H1 (cell line): Measurements from ENCODE around the gene DTWD2. TPM values are rescaled to one million over a fixed set of nuclear protein-coding genes. Genes with fewer than 3 reads are reported as not detected.

Experiments
- CTCF ChIA-PET: fragments of 300-600 bp; sonication (Branson Sonifier 250); formaldehyde crosslinking; loops from one replicate; lab custom pipeline; 2021; ENCODE audit not compliant: partially characterized antibody; lab: Charles Lee
- POLR2A ChIA-PET: fragments of 300-600 bp; sonication (Branson Sonifier 250); formaldehyde crosslinking; loops from one replicate; lab custom pipeline; 2021; ENCODE audit warnings: inconsistent platforms; ENCODE audit not compliant: partially characterized antibody; lab: Charles Lee
- DNase-seq, 2 experiments: peaks; one replicate each; pipeline versions ENCODE4 v3.0.0 to v3.0.0-alpha.2; 2010 to 2022; ENCODE audit warnings: low spot score in 2 of 2, low read depth in 1 of 2, mixed read lengths in 1 of 2
- FAIRE-seq: peaks from 2 replicates; lab custom pipeline; 2011; peaks lifted over from hg19 to GRCh38; lab: Jason Lieb, UNC
- H2AFZ ChIP-seq: 2 replicates; pipeline ENCODE4 v1.8.1; 2012; ENCODE audit warnings: low read length, inconsistent platforms
- H2AK5ac ChIP-seq: 2 replicates; pipeline ENCODE4 v1.6.1; 2013; ENCODE audit warnings: low read depth, low read length
- H2BK120ac ChIP-seq: replicated peaks from 2 replicates; pipeline ENCODE3; 2013; ENCODE audit warnings: low read depth, low read length, inconsistent platforms
- H2BK12ac ChIP-seq: 2 replicates; pipeline ENCODE4 v1.6.1; 2013; ENCODE audit warnings: low read depth, low read length
- H2BK15ac ChIP-seq: 2 replicates; pipeline ENCODE4 v1.6.1; 2013; ENCODE audit warnings: low read length
- H2BK20ac ChIP-seq: 2 replicates; pipeline ENCODE4 v1.6.1; 2013; ENCODE audit warnings: low read length
- H2BK5ac ChIP-seq: 2 replicates; pipeline ENCODE4 v1.6.1; 2013; ENCODE audit warnings: low read depth, low read length
- H3K14ac ChIP-seq: 2 replicates; pipeline ENCODE4 v1.6.1; 2013; ENCODE audit warnings: inconsistent platforms; ENCODE audit not compliant: insufficient read length
- H3K18ac ChIP-seq: 2 replicates; pipeline ENCODE4 v1.6.1; 2013; ENCODE audit warnings: low read length; ENCODE audit errors: extremely low read depth
- H3K23ac ChIP-seq: 2 replicates; pipeline ENCODE4 v1.6.1; 2013; ENCODE audit warnings: inconsistent platforms; ENCODE audit not compliant: insufficient read length
- H3K23me2 ChIP-seq: 2 replicates; pipeline ENCODE4 v1.6.1; 2013; ENCODE audit warnings: low read depth, low read length
- H3K27ac ChIP-seq: 2 replicates; pipeline ENCODE4 v1.6.1; 2011; ENCODE audit warnings: low read depth, low read length, inconsistent platforms
- H3K27me3 ChIP-seq, 4 experiments: replicated peaks in 1 of 4; 1 replicate in 1 of 4; 2 replicates in 3 of 4; pipeline versions ENCODE4 v1.6.1 to v1.8.1; 2011 to 2013; ENCODE audit warnings: low read length in 3 of 4, mild to moderate bottlenecking in 3 of 4, inconsistent platforms in 2 of 4, mixed read lengths in 2 of 4, moderate library complexity in 1 of 4; ENCODE audit not compliant: control insufficient read depth in 3 of 4, insufficient read depth in 3 of 4; ENCODE audit errors: extremely low read depth in 1 of 4
- H3K36me3 ChIP-seq, 4 experiments: 2 replicates each; pipeline versions ENCODE4 v1.6.1 to v1.8.1; 2011 to 2013; ENCODE audit warnings: mild to moderate bottlenecking in 4 of 4, low read length in 3 of 4, moderate library complexity in 2 of 4, control low read depth in 1 of 4, inconsistent platforms in 1 of 4; ENCODE audit not compliant: insufficient read depth in 4 of 4, control insufficient read depth in 2 of 4
- H3K4ac ChIP-seq: replicated peaks from 2 replicates; pipeline ENCODE3; 2013; ENCODE audit warnings: low read length, low read depth, mixed read lengths, inconsistent platforms; ENCODE audit not compliant: insufficient read length
- H3K4me1 ChIP-seq, 4 experiments: replicated peaks in 1 of 4; 1 replicate in 1 of 4; 2 replicates in 3 of 4; pipeline versions ENCODE4 v1.6.1 to v1.8.1; 2011 to 2013; ENCODE audit warnings: low read length in 3 of 4, inconsistent platforms in 2 of 4, mixed read lengths in 1 of 4; ENCODE audit not compliant: insufficient read depth in 4 of 4, control insufficient read depth in 3 of 4
- H3K4me2 ChIP-seq, 2 experiments: 2 replicates each; pipeline versions ENCODE4 v1.6.1 to v1.8.1; 2011 to 2013; ENCODE audit warnings: low read depth in 2 of 2, low read length in 2 of 2, control low read depth in 1 of 2, inconsistent platforms in 1 of 2, mild to moderate bottlenecking in 1 of 2; ENCODE audit not compliant: insufficient read depth in 1 of 2
- H3K4me3 ChIP-seq, 4 experiments: fragments of 200-600, 300-600 bp in 1 of 4; sonication (generic), shearing (Covaris generic), sonication (Bioruptor Twin) in 1 of 4; 2 replicates each; pipeline versions ENCODE4 v1.5.1 to v1.8.1; 2011 to 2016; ENCODE audit warnings: low read length in 4 of 4, low read depth in 3 of 4, control low read depth in 2 of 4, inconsistent platforms in 2 of 4, mild to moderate bottlenecking in 2 of 4, mixed read lengths in 1 of 4, moderate library complexity in 1 of 4; ENCODE audit not compliant: insufficient read depth in 2 of 4; ENCODE audit errors: extremely low read depth in 1 of 4
- H3K56ac ChIP-seq: replicated peaks from 2 replicates; pipeline ENCODE3; 2013; ENCODE audit warnings: low read depth, mild to moderate bottlenecking, mixed read lengths, low read length, inconsistent platforms; ENCODE audit not compliant: insufficient read length
- H3K79me1 ChIP-seq: 2 replicates; pipeline ENCODE4 v1.6.1; 2013; ENCODE audit warnings: low read depth, low read length, control low read depth
- H3K79me2 ChIP-seq, 2 experiments: 2 replicates each; pipeline versions ENCODE4 v1.6.1 to v1.8.1; 2012 to 2013; ENCODE audit warnings: low read length in 2 of 2, mild to moderate bottlenecking in 2 of 2, inconsistent platforms in 1 of 2; ENCODE audit not compliant: insufficient read depth in 2 of 2, control insufficient read depth in 1 of 2
- H3K9ac ChIP-seq, 4 experiments: replicated peaks in 1 of 4; 1 replicate in 1 of 4; 2 replicates in 3 of 4; pipeline versions ENCODE4 v1.6.1 to v1.8.1; 2011 to 2013; ENCODE audit warnings: low read depth in 3 of 4, low read length in 3 of 4, control low read depth in 2 of 4, mild to moderate bottlenecking in 2 of 4, moderate library complexity in 2 of 4, inconsistent platforms in 1 of 4; ENCODE audit errors: extremely low read depth in 1 of 4
- H3K9me3 ChIP-seq, 2 experiments: 2 replicates each; pipeline versions ENCODE4 v1.6.1 to v1.8.1; 2012 to 2013; ENCODE audit warnings: mild to moderate bottlenecking in 2 of 2, moderate library complexity in 2 of 2, control low read depth in 1 of 2, inconsistent platforms in 1 of 2, low read depth in 1 of 2, low read length in 1 of 2, mixed read lengths in 1 of 2; ENCODE audit not compliant: insufficient read depth in 2 of 2
- H4K20me1 ChIP-seq, 2 experiments: replicated peaks in 1 of 2; 2 replicates each; pipeline versions ENCODE3 to v1.8.1; 2011 to 2013; ENCODE audit warnings: inconsistent platforms in 2 of 2, low read length in 2 of 2, mild to moderate bottlenecking in 1 of 2; ENCODE audit not compliant: insufficient read depth in 2 of 2, control insufficient read depth in 1 of 2
- H4K5ac ChIP-seq: 2 replicates; pipeline ENCODE4 v1.6.1; 2013; ENCODE audit warnings: low read length, low read depth, mixed read lengths, inconsistent platforms; ENCODE audit not compliant: insufficient read length
- H4K8ac ChIP-seq: 2 replicates; pipeline ENCODE4 v1.8.0; 2013; ENCODE audit warnings: mild to moderate bottlenecking, moderate library complexity, low read length, inconsistent platforms; ENCODE audit not compliant: insufficient read depth; ENCODE audit errors: extremely low read depth
- H4K91ac ChIP-seq: replicated peaks from 2 replicates; pipeline ENCODE3; 2013; ENCODE audit warnings: low read length, mixed read lengths, inconsistent platforms; ENCODE audit not compliant: insufficient read length
- CREB1 ChIP-seq: IDR thresholded peaks from 2 replicates; pipeline ENCODE4 v1.6.1; 2012; ENCODE audit warnings: inconsistent platforms
- HDAC2 ChIP-seq, 2 experiments: fragments of 300-600 bp in 1 of 2; sonication (generic) in 1 of 2; IDR thresholded peaks; 2 replicates each; pipeline ENCODE4 v1.6.1; 2011 to 2012; ENCODE audit warnings: low read depth in 2 of 2, low read length in 2 of 2, mild to moderate bottlenecking in 2 of 2, moderate library complexity in 2 of 2, borderline replicate concordance in 1 of 2, inconsistent platforms in 1 of 2
- WGBS, 2 experiments: shearing (Covaris generic) in 1 of 2; methylation state at CpG; one replicate each; pipeline versions ENCODE4 v1.1.6 to v1.1.7; 2013 to 2015; ENCODE audit warnings: low lambda C conversion rate in 2 of 2, mixed read lengths in 2 of 2, inconsistent platforms in 1 of 2, low coverage in 1 of 2, missing lambda C conversion rate in 1 of 2; ENCODE audit not compliant: insufficient replicate concordance in 2 of 2, insufficient coverage in 1 of 2, insufficient read length in 1 of 2; ENCODE audit errors: extremely low coverage in 1 of 2, missing lambda C conversion rate in 1 of 2; 5-methylcytosine and 5-hydroxymethylcytosine counted together
- polyA plus RNA-seq, 7 experiments: library from polyadenylated mRNA; depleted of rRNA in 3 of 7; stranded (reverse) in 5 of 7; unstranded in 2 of 7; fragments of >200 nt in 5 of 7; fragments of 200-250 nt in 2 of 7; gene quantifications; 1 replicate in 5 of 7; 2 replicates in 1 of 7; 4 replicates in 1 of 7; pipeline versions ENCODE4 v1.2.1 to v1.2.3, GENCODE V29; 2011 to 2013; ENCODE audit warnings: missing spikeins in 2 of 7, mixed read lengths in 2 of 7
- total RNA-seq: library from RNA; stranded (reverse); fragmentation: NEBNext Ultra II Directional; extraction: Animal tissue kit (Norgen Biotek cat#: 25700); gene quantifications from 2 replicates; pipeline ENCODE4 v1.2.1, GENCODE V29; 2021

DTWD2 gene
- total and polyA plus RNA-seq, 2 of the 8 experiments (the other 6 are each of a cell fraction or from before 2014, with no cell fraction given), result 4.3 to 17.1 TPM

DNA sequence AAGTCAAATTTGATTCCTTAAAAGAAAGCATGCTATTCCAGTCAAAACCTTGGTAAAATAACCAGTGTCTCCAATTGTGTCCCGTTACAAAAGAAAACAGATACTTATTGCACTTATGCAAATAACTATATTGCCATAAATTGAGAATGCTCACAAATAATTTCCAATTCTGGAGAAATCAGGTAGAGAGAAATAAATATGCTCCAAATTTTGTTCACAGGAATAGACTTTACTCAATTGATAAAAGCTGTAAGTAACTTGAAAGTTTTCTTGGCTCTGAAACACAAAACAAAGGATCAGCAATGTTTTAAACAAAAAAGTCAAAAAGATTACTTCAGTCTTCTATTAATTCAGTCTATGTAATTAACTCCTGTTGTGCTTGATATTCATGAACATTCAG lies 7.8 kb upstream of the DTWD2 start:
- no peaks in the 10 kb centered on the region for H3K79me2 ChIP-seq
- no peak overlapping the region for H2BK20ac ChIP-seq
- POLR2A ChIA-PET, result no interaction called here
- H3K56ac ChIP-seq, result no peak overlapping the region
- H3K9me3 ChIP-seq, result peaks cover 27 to 39% of the 10 kb centered on the region in 2 experiments
- DNase-seq (no peak), FAIRE-seq (no peak)
- H2BK12ac ChIP-seq, result no peak overlapping the region
- no peak overlapping the region for H2BK15ac ChIP-seq
- no peak overlapping the region for H2BK5ac ChIP-seq
- H4K5ac ChIP-seq, result no peak overlapping the region
- H3K23ac ChIP-seq, result no peak overlapping the region
- H3K27me3 ChIP-seq, result no peaks in the 10 kb centered on the region
- TF ChIP-seq CREB1, result no peak
- no peak for TF ChIP-seq HDAC2 (IDR thresholded peaks at IDR 0.05; ENCODE audit: borderline replicate concordance in 1 of 2, low read depth in 2 of 2, low read length in 2 of 2)
- no peaks in the 10 kb centered on the region for H3K79me1 ChIP-seq
- CTCF ChIA-PET, result interaction anchor here (0.9 to 1.2 kb wide), 3 partner anchors 8 to 438 kb away, joined by 3 read pairs; partner anchors contain the start of gene DTWD2
- H2AFZ ChIP-seq, result no peak overlapping the region
- no peak overlapping the region for H3K4me2 ChIP-seq
- 91% methylated on average over 1 of the region's 1 CpG; no CpG with 5 or more reads in 1 of the 2 experiments for WGBS, 2 experiments
- H3K4ac ChIP-seq, result no peak overlapping the region
- no peak overlapping the region for H3K27ac ChIP-seq
- no peak overlapping the region for H3K9ac ChIP-seq
- no peak overlapping the region for H3K14ac ChIP-seq
- no peak overlapping the region for H3K4me3 ChIP-seq
- H2AK5ac ChIP-seq, result no peak overlapping the region
- no peaks in the 10 kb centered on the region for H3K23me2 ChIP-seq
- no peak overlapping the region for H3K18ac ChIP-seq
- H4K91ac ChIP-seq, result no peak overlapping the region
- no peak overlapping the region for H2BK120ac ChIP-seq
- no peak overlapping the region for H4K8ac ChIP-seq
- H3K4me1 ChIP-seq, result no peaks in the 10 kb centered on the region
- H4K20me1 ChIP-seq, result no peaks in the 10 kb centered on the region
- H3K36me3 ChIP-seq, result no peaks in the 10 kb centered on the region; a peak in 1 of 8 replicates
